Right lobe of liver (tissue), 6 donors: ENCODE results near the gene NTM. TPM values are rescaled to one million over a fixed set of nuclear protein-coding genes. Genes with fewer than 3 reads are reported as not detected.

Experiments used
- ATAC-seq, 4 donors: fragments of 200-7000 bp; cut with Tn5 transposase; one replicate each; pipeline ENCODE4 v1.9.1; 2020; ENCODE audit warnings: mild to moderate bottlenecking in 4 of 4, moderate library complexity in 4 of 4
- DNase-seq, 3 donors: peaks; one replicate each; pipeline ENCODE4 v3.0.0-alpha.2; 2020
- H3K27ac ChIP-seq, 3 donors: fragments of 200-600 bp; one replicate each; pipeline ENCODE4 v1.8.0; 2022
- H3K27me3 ChIP-seq, 2 donors: fragments of 200-600 bp; one replicate each; pipeline ENCODE4 v1.8.0; 2022
- H3K36me3 ChIP-seq, 4 donors: fragments of 200-600 bp; sonication (generic) in 1 of 4; one replicate each; pipeline versions ENCODE4 v1.5.1 to v1.8.0; 2017 to 2022; ENCODE audit warnings: control low read depth in 1 of 4
- H3K4me1 ChIP-seq, 4 donors: fragments of 200-600 bp; sonication (generic) in 1 of 4; one replicate each; pipeline versions ENCODE4 v1.5.1 to v1.8.0; 2017 to 2022; ENCODE audit warnings: control low read depth in 1 of 4
- H3K4me3 ChIP-seq, 3 donors: fragments of 200-600 bp; one replicate each; pipeline ENCODE4 v1.8.0; 2022
- H3K9me3 ChIP-seq, 4 donors: fragments of 200-600 bp; sonication (generic) in 1 of 4; one replicate each; pipeline versions ENCODE4 v1.5.1 to v1.8.0; 2017 to 2022; ENCODE audit warnings: control low read depth in 1 of 4
- POLR2A ChIP-seq: fragments of 450-650 bp; IDR thresholded peaks from one replicate; pipeline ENCODE4 v1.6.1; 2017; ENCODE audit warnings: antibody characterized with exemption, mild to moderate bottlenecking
- WGBS: methylation state at CpG from one replicate; pipeline ENCODE4 v1.1.6; 2018; ENCODE audit warnings: low coverage, low lambda C conversion rate; ENCODE audit not compliant: insufficient coverage; ENCODE audit errors: missing lambda C conversion rate; 5-methylcytosine and 5-hydroxymethylcytosine counted together
- intact Hi-C, 2 donors: fragments of 100-400 bp; cut with DNase I; formaldehyde crosslinking; loops; one replicate each; pipeline versions ENCODE4 v1.11.2 to v1.14.1; 2022
- total RNA-seq, 6 experiments: library from RNA; depleted of rRNA in 2 of 6; stranded (reverse); fragments of >200 nt in 2 of 6; fragmentation: NEBNext Ultra II Directional in 3 of 6; extraction: Animal tissue kit (Norgen Biotek cat#: 25700) in 3 of 6; gene quantifications; one replicate each; pipeline versions ENCODE4 v1.1.0 to v1.2.4, GENCODE V29; 2016 to 2023
- TF ChIP-seq, protein P1 (sequence below), 4 donors: fragments of 200-600 bp in 3 of 4; fragments of 450-650 bp in 1 of 4; IDR thresholded peaks; one replicate each; pipeline versions ENCODE4 v1.5.1 to v1.8.0; 2016 to 2022; ENCODE audit warnings: antibody characterized with exemption in 4 of 4, mild to moderate bottlenecking in 2 of 4
- donor health status: DM: no; HTN: yes; CAD: no.
- donor health status: DM: no; HTN: no; CAD: no.
- donor health status: DM: no; HTN: no; CAD: no.
- donor health status: DM: no; HTN: yes; CAD: no.
- donor health status: DM: no; HTN: yes; CAD: no.

Gene NTM
- total RNA-seq, 6 experiments from 2014 or later: 0.35 TPM; not detected in 5

DNA sequence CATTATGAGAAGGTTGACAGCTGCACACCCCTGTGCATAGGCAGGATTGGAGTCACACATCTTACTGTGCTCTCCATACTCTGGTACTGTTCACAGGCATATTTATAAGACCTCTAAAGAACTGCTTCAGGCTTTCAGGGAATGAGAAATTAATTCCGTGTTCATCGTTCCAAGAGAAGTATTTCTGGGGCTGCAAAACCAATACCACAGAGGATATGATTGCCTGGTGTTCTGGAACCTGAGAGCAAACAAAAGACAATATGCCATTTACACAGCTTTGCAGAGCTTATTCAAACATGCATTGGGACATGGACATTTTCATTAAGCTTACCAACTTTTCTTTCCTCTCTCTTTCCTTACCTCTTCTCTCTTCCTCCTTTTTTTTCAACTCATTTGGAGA is 388.7 kb downstream of the NTM start:
- DNase-seq (no peak), ATAC-seq (no peak)
- TF ChIP-seq POLR2A: no peak
- TF ChIP-seq, protein P1, sequence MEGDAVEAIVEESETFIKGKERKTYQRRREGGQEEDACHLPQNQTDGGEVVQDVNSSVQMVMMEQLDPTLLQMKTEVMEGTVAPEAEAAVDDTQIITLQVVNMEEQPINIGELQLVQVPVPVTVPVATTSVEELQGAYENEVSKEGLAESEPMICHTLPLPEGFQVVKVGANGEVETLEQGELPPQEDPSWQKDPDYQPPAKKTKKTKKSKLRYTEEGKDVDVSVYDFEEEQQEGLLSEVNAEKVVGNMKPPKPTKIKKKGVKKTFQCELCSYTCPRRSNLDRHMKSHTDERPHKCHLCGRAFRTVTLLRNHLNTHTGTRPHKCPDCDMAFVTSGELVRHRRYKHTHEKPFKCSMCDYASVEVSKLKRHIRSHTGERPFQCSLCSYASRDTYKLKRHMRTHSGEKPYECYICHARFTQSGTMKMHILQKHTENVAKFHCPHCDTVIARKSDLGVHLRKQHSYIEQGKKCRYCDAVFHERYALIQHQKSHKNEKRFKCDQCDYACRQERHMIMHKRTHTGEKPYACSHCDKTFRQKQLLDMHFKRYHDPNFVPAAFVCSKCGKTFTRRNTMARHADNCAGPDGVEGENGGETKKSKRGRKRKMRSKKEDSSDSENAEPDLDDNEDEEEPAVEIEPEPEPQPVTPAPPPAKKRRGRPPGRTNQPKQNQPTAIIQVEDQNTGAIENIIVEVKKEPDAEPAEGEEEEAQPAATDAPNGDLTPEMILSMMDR (IDR thresholded peaks at IDR 0.05): no peak
- H3K9me3 ChIP-seq: no peaks in the 10 kb centered on the region
- H3K4me1 ChIP-seq: no peaks in the 10 kb centered on the region
- no peak overlapping the region for H3K4me3 ChIP-seq
- H3K27me3 ChIP-seq: no peaks in the 10 kb centered on the region
- H3K36me3 ChIP-seq: no peaks in the 10 kb centered on the region
- intact Hi-C loops: no loop called here
- WGBS: 77% methylated on average over 2 of the region's 2 CpGs
- H3K27ac ChIP-seq: no peak overlapping the region

DNA sequence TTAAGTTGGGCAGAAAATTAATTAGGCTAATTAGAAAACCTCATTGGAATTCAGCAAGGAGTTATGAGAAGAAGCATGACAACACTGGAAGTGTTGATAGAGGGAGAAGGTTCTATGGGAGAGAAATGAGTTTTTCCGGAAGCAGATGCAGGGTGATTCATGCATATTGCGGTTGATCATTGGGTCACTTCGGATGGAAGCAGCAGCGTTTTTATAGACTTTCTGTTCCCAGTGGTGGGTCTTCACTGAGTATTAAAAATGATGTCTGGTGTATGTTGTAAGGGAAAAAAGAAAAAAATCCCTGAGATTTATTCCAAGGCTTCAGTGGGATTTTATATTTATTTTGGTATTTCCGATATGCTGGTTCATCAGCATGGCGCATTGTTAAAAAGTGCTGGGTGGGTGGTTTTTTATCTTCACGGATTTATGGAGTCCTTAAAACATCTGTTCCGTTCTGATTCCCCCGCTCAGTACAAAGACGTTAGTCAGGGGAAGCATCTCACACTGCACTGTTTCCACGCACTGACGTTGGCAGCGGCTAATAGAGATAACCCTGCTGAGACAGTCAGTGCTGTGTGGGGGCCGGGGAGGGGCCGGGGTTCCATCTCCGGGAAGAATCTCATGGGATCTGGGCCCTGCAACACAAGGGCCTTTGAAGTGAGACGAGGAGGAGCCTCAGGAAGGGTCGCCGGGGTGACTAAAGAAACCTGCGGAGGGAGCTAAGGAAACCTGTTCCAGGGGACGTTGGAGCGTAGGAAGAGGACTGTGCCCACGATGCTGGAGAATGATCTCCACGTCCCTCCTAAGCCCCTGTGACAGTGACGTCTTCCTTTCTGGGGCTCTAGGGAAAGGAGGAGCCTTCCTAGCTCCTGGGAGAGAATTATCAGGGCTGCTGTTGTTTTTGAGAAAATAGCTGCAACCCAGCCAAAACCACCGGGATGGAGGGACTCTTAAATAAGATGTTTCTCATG is 390.0 kb downstream of the NTM start:
- DNase-seq (no peak), ATAC-seq (peak; percentile 14 to 69 (median 48))
- TF ChIP-seq, protein P1 (IDR thresholded peaks at IDR 0.05): no peak
- TF ChIP-seq POLR2A: no peak
- H3K4me3 ChIP-seq: no peak overlapping the region
- H3K36me3 ChIP-seq: no peaks in the 10 kb centered on the region
- no peaks in the 10 kb centered on the region for H3K4me1 ChIP-seq
- no peaks in the 10 kb centered on the region for H3K9me3 ChIP-seq
- no peak overlapping the region for H3K27ac ChIP-seq
- intact Hi-C loops: no loop called here
- no peaks in the 10 kb centered on the region for H3K27me3 ChIP-seq
- 31% methylated on average over 25 of the region's 26 CpGs for WGBS

DNA sequence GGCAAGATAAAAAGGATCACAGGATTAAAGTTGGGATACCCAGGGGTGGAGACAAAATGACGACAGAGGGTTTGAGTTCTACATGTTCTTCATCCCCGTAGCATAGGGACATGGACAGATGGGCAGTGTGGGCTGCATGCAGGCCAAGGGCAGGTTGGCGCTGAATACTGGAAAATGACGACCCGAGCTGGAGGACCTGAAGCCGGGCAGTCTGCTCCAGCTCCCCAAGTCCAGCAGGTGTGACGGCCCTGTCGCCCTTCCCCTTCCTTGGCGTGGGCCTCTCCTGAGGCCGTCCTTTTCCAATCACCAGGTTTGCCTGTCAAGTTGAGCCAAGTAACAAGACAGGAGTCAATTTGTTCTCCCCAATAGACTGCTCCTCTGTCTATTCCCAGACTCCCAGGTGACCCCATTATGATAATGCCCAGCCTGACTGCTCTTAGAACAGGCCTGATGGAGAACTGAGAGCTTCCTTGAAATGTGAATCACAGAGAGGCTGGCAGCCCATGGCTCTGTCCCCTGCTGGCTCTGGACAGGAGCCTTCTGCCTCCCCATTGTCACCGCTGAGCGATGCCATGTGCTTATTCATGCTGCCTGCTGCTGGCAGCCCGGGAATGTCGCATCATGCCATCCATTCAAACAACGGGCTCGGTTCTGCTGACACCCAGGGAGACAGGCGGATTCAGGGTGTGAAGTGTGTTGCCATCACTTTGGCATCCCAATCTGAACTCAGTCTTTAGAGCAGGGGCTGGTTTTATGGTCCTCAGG is 392.1 kb downstream of the NTM start:
- ATAC-seq (no peak), DNase-seq (no peak)
- TF ChIP-seq, protein P1 (IDR thresholded peaks at IDR 0.05): no peak
- no peak for TF ChIP-seq POLR2A
- 40% methylated on average over 1 of the region's 17 CpGs for WGBS
- Histone ChIP-seq H3K36me3 (no peaks in the 10 kb centered on the region), H3K27me3 (no peaks in the 10 kb centered on the region), H3K4me3 (no peak overlapping the region), H3K9me3 (no peaks in the 10 kb centered on the region), H3K4me1 (no peaks in the 10 kb centered on the region), H3K27ac (no peak overlapping the region)
- intact Hi-C loops: no loop called here

DNA sequence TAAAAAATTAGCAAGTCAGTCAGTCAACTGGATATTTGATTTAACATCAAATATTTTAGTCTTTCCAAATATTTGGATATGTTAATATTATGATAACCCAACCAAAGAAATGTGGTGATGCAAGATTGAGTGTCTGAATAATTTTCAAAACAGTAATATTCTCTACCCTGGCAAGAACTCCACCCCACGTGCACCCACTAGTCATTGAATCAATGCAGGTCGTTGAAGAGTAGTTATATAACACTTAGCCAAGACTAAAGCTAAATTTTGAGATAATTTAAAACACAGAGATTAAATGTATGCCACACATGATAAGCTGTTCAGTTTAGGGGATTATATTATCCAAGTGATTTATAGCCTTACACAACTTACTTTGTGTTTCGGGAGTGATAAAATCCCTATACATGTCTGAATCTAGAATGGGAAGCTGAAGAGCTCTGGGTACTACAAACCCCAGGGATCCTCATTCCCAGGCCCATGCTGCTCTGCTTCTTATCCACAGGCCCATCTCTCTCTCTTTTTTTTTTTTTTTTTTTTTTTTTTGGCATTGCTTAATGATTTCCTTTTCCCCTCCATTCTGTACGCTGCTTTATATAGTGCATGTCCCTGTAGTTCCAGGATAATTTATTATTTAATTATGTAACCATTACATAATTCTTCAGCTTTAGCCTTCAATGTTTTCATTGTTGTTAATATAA is 392.9 kb downstream of the NTM start:
- WGBS: 49% methylated on average over 4 of the region's 4 CpGs
- no peaks in the 10 kb centered on the region for H3K27me3 ChIP-seq
- TF ChIP-seq, protein P1 (IDR thresholded peaks at IDR 0.05): no peak
- TF ChIP-seq POLR2A: no peak
- no peaks in the 10 kb centered on the region for H3K36me3 ChIP-seq
- H3K4me1 ChIP-seq: no peaks in the 10 kb centered on the region
- intact Hi-C loops: no loop called here
- H3K27ac ChIP-seq: no peak overlapping the region
- DNase-seq: no peak
- no peak for ATAC-seq
- H3K4me3 ChIP-seq: no peak overlapping the region
- no peaks in the 10 kb centered on the region for H3K9me3 ChIP-seq
